Measurements from ENCODE around the gene SORCS1. TPM values are rescaled to one million over a fixed set of nuclear protein-coding genes. Genes with fewer than 3 reads are reported as not detected.

Gene SORCS1
- total and polyA plus RNA-seq, 2 donors (not counting 1 experiment from before 2014, with no cell fraction given), result under 0.01 to 0.01 TPM

DNA sequence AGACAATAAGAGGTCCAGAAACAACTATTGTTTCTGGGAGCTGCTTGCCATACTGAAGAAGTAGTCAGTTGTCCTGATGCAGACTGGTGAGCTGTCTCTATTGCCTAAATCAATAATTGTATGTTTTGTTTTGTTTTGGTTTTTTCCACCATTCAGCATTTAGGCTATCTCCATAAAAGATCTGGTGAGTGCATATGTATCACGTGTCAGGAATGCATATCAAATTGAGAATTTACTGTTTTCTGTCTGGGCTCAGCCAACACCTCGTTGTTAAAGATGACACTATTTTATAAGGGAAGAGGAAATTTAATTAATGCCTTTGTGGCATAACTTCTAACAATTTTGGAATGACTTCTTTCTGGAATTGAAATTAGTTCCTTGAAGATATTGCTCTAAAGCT lies 66.2 kb downstream of the SORCS1 start:
- no peaks in the 10 kb centered on the region for H3K36me3 ChIP-seq (ENCODE audit: control insufficient read depth, insufficient read depth, low read length)
- H3K4me1 ChIP-seq (ENCODE audit: control insufficient read depth, extremely low read depth, insufficient read depth, low read length), result no peaks in the 10 kb centered on the region
- H3K9ac ChIP-seq (ENCODE audit: insufficient read depth, low read length), result no peak overlapping the region
- H3K27ac ChIP-seq (ENCODE audit: insufficient read depth, low read length), result no peak overlapping the region
- H2AFZ ChIP-seq (ENCODE audit: low read length), result no peak overlapping the region
- no peaks in the 10 kb centered on the region for H3K9me3 ChIP-seq (ENCODE audit: control insufficient read depth, insufficient read depth, low read depth, low read length)
- H3K4me3 ChIP-seq (replicated peaks in 1 of 4; ENCODE audit: control extremely low read depth in 1 of 4, insufficient read depth in 1 of 4, low read depth in 3 of 4, low read length in 4 of 4), result no peak overlapping the region
- no peaks in the 10 kb centered on the region for H4K20me1 ChIP-seq (ENCODE audit: control insufficient read depth, extremely low read depth, insufficient read depth, low read length)
- TF ChIP-seq, protein P1, sequence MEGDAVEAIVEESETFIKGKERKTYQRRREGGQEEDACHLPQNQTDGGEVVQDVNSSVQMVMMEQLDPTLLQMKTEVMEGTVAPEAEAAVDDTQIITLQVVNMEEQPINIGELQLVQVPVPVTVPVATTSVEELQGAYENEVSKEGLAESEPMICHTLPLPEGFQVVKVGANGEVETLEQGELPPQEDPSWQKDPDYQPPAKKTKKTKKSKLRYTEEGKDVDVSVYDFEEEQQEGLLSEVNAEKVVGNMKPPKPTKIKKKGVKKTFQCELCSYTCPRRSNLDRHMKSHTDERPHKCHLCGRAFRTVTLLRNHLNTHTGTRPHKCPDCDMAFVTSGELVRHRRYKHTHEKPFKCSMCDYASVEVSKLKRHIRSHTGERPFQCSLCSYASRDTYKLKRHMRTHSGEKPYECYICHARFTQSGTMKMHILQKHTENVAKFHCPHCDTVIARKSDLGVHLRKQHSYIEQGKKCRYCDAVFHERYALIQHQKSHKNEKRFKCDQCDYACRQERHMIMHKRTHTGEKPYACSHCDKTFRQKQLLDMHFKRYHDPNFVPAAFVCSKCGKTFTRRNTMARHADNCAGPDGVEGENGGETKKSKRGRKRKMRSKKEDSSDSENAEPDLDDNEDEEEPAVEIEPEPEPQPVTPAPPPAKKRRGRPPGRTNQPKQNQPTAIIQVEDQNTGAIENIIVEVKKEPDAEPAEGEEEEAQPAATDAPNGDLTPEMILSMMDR (conservative IDR thresholded peaks at IDR 0.05 in 1 of 2, IDR thresholded peaks at IDR 0.05 in 1 of 2; ENCODE audit: low read depth in 1 of 2, low read length in 2 of 2), result no peak
- no peak for TF ChIP-seq EZH2 (IDR thresholded peaks at IDR 0.05; ENCODE audit: low read length, missing control alignments)
- H3K79me2 ChIP-seq (ENCODE audit: control insufficient read depth, insufficient read depth, low read length), result no peaks in the 10 kb centered on the region
- H3K4me2 ChIP-seq (ENCODE audit: extremely low read depth, insufficient read depth, low read length), result no peak overlapping the region
- DNase-seq (ENCODE audit: low read depth in 2 of 2), result no peak
- no peaks in the 10 kb centered on the region for H3K27me3 ChIP-seq (ENCODE audit: control insufficient read depth, insufficient read depth, low read length)

DNA sequence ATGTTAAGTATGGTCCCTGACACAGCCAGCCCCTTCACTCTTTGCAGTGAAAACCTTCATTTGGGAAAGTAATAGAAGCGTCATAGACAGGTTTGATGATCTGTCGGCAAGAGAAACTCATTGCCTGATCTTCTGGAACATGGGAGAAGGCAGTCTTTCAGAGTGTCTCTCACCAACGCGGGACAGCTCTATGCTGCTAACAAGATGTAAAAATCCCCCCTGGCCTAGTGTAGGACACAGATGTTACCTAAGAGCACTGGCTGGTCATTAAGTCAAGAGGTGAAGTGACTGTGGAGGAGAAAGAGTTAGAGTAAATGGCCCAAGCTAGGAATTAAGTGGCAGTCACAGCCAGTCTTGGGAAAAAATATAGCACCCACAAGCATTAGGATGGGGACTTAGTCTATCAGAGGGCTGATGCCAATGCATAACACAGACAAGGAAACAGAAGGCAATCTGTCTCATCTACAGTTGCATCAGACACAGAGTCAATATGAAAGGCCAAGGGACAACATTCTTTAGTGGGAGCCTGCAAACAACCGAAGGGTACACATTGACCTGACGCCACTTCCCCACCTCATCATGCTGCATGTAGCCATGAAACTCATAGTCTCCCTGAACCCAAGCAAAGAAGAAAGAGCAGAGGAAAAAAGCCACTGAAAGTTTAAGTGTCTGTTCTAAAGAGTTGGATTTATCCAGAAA lies 69.5 kb downstream of the SORCS1 start:
- Histone ChIP-seq H3K27me3 (ENCODE audit: control insufficient read depth, insufficient read depth, low read length) (no peaks in the 10 kb centered on the region), H4K20me1 (ENCODE audit: control insufficient read depth, extremely low read depth, insufficient read depth, low read length) (no peaks in the 10 kb centered on the region), H3K9ac (ENCODE audit: insufficient read depth, low read length) (no peak overlapping the region), H3K4me2 (ENCODE audit: extremely low read depth, insufficient read depth, low read length) (no peak overlapping the region), H3K4me1 (ENCODE audit: control insufficient read depth, extremely low read depth, insufficient read depth, low read length) (no peaks in the 10 kb centered on the region), H2AFZ (ENCODE audit: low read length) (no peak overlapping the region), H3K27ac (ENCODE audit: insufficient read depth, low read length) (no peak overlapping the region), H3K79me2 (ENCODE audit: control insufficient read depth, insufficient read depth, low read length) (no peaks in the 10 kb centered on the region), H3K36me3 (ENCODE audit: control insufficient read depth, insufficient read depth, low read length) (no peaks in the 10 kb centered on the region), H3K9me3 (ENCODE audit: control insufficient read depth, insufficient read depth, low read depth, low read length) (no peaks in the 10 kb centered on the region), H3K4me3 (replicated peaks in 1 of 4; ENCODE audit: control extremely low read depth in 1 of 4, insufficient read depth in 1 of 4, low read depth in 3 of 4, low read length in 4 of 4) (no peak overlapping the region)
- TF ChIP-seq EZH2 (IDR thresholded peaks at IDR 0.05; ENCODE audit: low read length, missing control alignments), result no peak
- TF ChIP-seq, protein P1 (conservative IDR thresholded peaks at IDR 0.05 in 1 of 2, IDR thresholded peaks at IDR 0.05 in 1 of 2; ENCODE audit: low read depth in 1 of 2, low read length in 2 of 2), result no peak
- DNase-seq (ENCODE audit: low read depth in 2 of 2), result no peak

DNA sequence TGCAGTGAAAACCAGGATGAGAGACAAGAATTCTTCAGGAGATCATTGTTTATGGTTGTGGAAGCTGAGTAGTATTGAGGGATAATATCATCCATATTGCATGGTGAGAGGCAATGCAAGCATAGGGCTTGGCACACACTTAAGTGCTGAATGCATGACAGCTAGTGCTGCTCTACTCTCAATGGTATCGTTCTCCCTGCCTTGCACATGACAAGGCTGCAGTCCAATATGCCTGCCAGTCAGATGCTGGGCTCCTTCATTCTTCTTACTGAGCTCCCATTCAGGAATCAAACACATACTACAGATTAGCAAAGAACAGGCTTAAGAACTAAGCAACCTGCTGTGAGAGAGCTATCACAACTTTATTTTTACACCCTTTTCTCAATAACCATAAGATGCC lies 72.2 kb downstream of the SORCS1 start:
- Histone ChIP-seq H4K20me1 (ENCODE audit: control insufficient read depth, extremely low read depth, insufficient read depth, low read length) (no peaks in the 10 kb centered on the region), H3K27ac (ENCODE audit: insufficient read depth, low read length) (no peak overlapping the region), H3K9me3 (ENCODE audit: control insufficient read depth, insufficient read depth, low read depth, low read length) (no peaks in the 10 kb centered on the region), H3K4me2 (ENCODE audit: extremely low read depth, insufficient read depth, low read length) (no peak overlapping the region), H3K36me3 (ENCODE audit: control insufficient read depth, insufficient read depth, low read length) (no peaks in the 10 kb centered on the region), H3K9ac (ENCODE audit: insufficient read depth, low read length) (no peak overlapping the region), H2AFZ (ENCODE audit: low read length) (no peak overlapping the region), H3K79me2 (ENCODE audit: control insufficient read depth, insufficient read depth, low read length) (no peaks in the 10 kb centered on the region), H3K4me3 (replicated peaks in 1 of 4; ENCODE audit: control extremely low read depth in 1 of 4, insufficient read depth in 1 of 4, low read depth in 3 of 4, low read length in 4 of 4) (no peak overlapping the region), H3K4me1 (ENCODE audit: control insufficient read depth, extremely low read depth, insufficient read depth, low read length) (no peaks in the 10 kb centered on the region), H3K27me3 (ENCODE audit: control insufficient read depth, insufficient read depth, low read length) (no peaks in the 10 kb centered on the region)
- TF ChIP-seq EZH2 (IDR thresholded peaks at IDR 0.05; ENCODE audit: low read length, missing control alignments), result no peak
- TF ChIP-seq, protein P1 (conservative IDR thresholded peaks at IDR 0.05 in 1 of 2, IDR thresholded peaks at IDR 0.05 in 1 of 2; ENCODE audit: low read depth in 1 of 2, low read length in 2 of 2), result no peak
- no peak for DNase-seq (ENCODE audit: low read depth in 2 of 2)
